GM21737 (cell line): Measurements from ENCODE around the gene TTF2.

Experiments
- ATAC-seq: cut with Tn5 transposase; IDR thresholded peaks from one replicate; pipeline ENCODE4 v1.9.1; 2021; ENCODE audit warnings: mild to moderate bottlenecking, moderate library complexity; ENCODE audit not compliant: unreplicated experiment

TTF2 gene

DNA sequence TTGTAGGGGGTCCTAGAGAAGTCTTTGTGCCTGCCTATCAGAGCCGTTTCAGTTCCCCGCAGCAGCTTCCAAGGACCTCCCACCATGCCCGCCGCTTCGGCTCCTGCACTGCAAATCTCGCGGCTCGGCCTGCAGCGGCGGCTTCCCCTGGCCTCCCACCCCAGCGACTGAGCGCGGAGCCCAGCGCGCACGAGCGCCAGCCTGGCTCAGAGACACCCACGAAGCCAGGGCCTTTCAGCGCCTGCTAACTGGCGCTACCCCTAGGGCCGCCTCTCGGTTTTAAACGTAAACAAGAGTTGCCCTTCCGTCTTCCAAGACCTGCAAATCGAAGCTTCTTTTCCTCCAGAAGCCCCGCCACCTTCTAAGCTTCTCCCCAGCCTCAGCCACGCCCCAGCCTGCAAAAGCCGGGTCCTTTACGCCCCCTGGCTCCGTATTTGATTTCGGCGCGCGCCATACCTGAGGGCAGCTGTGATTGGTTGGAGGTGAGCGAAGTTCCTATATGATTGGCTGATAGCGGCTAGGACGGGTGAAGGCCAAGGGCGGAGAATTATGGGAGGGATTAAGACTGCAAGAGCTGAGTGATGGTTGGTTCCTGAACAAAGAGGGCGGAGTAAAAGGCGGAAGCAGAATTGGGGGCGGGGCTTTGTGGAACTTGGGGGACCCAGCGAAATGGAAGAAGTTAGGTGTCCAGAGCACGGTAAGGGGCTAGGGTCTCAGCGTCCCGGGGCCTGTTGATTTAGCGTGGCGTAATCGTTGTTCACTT, at the start of gene TTF2:
TSS of gene TTF2 (plus strand) at position 649 of the 763 bp plus-strand sequence. CDS start at position 670, 21 bp downstream.
- ATAC-seq: peak; percentile 91

DNA sequence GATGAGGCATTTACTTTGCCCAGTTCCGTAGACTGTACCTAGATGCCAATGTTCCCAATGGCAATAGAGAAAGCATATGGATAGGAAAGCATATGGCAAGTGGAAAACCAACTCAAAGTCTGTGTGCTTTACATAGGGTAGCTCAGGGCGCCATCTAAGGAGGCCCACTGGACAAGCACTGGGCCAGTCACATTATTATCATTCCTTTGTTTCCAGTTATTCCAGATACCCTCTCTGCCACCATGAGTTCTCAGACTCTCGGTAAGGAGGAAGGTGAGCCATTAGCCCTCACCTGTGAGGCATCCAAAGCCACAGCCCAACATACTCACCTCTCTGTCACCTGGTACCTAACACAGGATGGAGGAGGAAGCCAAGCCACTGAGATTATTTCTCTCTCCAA, 48.8 kb upstream of the TTF2 start:
- ATAC-seq: no peak

DNA sequence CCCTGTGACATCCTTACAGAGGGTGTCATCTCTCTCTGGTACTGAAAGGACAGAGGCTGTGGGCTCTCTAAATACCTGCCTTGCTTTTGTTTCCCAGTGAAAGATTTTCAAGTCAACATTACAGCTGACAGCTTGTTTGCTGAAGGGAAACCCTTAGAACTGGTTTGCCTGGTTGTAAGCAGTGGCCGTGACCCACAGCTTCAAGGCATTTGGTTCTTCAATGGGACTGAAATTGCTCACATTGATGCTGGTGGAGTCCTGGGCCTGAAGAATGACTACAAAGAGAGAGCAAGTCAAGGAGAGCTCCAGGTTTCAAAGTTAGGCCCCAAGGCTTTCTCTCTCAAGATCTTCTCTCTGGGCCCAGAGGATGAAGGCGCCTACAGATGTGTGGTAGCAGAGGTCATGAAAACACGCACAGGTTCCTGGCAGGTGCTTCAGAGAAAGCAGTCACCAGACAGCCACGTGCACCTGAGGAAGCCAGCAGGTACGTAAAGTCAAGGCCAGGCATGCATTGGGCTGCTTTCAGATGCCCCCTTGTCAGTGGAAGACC, 46.7 kb upstream of the TTF2 start:
- no peak for ATAC-seq

DNA sequence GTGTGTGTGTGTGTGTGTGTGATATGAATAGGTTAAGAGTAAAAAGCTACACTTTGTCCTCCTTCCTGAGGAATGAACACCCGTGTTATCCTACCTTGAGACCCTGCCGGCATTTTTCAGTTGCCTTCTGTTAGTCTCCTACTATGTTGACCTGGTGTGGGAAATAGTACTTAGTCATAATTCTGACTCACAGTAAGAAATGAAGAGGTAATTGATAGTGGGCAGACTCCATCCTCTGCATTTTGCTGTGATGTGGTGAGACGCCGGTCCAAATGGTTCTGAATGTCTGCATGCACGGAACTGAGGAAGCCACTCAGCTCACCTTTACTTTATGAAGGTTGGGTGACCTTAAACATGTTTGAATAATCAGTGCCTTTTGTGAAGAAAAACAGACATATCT, 45.9 kb upstream of the TTF2 start:
- no peak for ATAC-seq

DNA sequence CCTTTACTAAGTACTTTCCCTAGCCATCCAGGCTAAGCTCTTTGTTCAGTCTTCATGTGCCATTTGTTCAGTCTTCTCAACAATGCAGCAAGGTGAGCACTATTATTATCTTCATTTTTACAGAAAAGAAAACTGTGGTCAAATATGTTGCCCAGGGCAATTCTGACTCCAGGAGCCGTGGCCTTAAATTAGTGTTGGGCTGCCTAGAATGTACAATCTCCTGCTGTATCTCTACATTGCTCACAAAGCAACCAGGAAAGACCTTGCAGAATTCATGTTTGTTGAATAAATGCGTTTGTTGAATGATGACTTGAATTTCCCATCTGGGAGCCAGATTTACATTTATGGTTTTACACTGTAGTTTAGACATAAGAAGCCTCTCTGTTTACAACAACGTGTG, 44.4 kb upstream of the TTF2 start:
- no peak for ATAC-seq

DNA sequence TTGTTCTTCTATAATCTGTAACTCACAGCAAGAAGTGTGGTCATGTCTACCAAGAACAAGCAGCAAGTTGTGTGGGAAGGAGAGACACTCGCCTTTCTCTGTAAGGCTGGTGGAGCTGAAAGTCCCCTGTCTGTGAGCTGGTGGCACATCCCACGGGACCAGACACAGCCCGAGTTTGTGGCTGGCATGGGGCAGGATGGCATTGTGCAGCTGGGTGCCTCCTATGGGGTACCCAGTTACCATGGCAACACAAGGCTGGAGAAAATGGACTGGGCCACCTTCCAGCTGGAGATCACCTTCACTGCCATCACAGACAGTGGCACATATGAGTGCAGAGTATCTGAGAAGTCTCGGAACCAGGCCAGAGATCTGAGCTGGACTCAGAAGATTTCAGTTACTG, 43.1 kb upstream of the TTF2 start:
- no peak for ATAC-seq

DNA sequence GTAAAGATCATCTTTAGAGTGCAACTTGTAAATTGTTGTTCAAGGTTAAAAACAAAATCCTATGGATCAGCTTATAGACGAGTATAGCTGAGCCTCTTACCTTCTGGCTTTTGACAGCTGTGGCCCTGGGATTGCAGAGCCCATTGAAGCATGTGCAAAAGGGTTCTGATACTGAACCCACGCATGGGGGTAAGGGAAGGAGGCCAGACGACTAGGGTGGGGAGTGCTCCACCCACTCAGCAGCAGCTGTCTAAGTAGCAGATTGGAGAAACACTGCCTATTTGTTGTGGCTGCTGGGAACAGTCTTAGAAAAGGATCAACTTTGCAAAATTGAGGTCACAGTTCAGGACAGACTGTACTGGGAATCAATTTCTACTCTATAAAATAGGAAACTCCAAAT, 42.5 kb upstream of the TTF2 start:
- ATAC-seq: no peak

DNA sequence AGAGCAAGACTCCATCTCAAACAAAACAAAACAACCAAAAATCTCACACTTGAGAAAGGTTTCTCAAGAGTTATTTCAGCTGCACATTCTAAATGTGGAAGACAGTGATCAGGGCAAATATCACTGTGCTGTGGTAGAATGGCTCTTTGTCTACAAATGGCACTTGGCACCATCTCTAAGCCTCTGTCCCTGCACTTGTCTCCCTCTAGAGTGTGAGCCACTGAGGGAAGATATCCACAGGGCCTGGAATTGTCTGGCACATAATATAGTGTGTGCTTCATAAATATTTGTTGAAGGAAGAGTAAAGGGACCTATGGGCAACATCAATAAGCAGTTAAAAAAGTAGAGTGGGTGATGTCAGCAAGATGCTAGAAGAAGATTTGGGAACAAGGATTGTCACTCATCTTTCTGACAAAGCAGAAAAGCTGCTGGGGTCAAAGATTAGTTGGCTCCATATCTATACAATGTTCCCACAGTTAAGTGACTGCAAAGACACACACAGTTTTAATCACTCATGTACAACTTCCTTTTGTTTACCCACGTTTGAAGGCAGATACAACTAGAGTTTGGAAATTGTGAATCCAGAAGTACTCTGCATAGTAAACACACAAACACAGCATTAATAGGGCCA, 39.5 kb upstream of the TTF2 start:
- ATAC-seq: no peak

DNA sequence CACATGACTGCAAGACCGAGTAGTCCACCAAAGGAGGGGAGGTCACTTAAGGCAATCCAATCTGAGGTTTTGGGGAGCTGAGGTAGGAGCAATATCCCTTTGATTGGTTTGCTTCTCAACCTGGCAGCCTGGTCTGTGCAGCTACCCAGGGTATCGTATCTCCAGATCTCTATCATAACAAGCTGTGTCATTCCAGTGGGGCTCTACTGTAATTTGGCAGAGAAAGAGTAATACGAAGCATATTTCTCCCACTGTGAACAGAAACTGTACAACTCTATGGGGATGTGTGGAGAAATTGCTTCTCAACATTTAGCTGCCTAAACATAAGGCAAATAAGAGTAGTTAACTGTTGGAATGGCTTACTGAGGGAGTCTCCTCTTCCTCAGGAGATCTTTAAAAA, 38.0 kb upstream of the TTF2 start:
- no peak for ATAC-seq

DNA sequence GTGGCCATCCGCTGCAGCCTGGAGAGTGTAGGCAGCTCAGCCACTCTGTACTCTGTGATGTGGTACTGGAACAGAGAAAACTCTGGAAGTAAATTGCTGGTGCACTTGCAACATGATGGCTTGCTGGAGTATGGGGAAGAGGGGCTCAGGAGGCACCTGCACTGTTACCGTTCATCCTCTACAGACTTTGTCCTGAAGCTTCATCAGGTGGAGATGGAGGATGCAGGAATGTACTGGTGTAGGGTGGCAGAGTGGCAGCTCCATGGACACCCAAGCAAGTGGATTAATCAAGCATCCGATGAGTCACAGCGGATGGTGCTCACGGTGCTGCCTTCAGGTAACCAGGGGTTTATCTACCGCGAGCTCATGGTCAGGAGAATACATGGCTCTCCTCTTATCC, 34.6 kb upstream of the TTF2 start:
- ATAC-seq: no peak

DNA sequence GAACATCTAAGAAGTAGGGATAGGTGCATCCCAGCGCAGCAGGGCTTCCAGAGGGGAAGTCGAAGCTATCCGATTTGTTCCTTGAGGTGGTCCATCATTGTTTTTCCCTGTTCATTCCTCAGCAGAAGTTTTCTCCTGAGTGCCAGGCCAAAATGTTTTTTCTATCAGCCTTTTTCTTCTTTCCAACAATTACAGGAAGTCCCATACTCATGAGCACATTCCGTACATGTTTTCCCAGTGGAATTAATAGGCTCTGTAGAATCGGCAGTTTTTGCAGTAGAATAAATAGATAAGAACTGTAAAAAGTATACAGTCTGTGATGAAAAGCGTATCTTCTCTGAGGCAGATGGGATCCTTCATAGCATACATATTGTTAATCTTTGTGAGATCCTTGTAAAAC, 33.8 kb upstream of the TTF2 start:
- no peak for ATAC-seq

DNA sequence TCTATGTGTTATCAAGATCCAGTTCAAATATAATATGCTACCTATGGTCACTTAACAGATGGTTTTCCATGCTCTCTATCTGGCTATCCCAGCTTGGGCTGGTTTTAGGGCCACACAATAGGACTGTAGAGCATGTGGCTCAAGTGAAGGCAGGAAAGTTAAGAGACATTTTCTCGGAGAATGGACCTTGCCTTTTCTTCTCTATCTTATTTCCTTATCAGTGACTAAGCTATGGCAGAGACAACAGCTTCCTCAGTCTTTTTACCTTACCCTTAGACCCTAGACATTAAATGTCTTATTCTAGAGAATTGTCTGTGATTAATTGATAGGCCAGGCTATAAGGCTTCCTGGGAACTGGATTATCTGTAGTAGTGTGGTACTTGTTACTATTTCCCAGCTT, 30.4 kb upstream of the TTF2 start:
- ATAC-seq: no peak

DNA sequence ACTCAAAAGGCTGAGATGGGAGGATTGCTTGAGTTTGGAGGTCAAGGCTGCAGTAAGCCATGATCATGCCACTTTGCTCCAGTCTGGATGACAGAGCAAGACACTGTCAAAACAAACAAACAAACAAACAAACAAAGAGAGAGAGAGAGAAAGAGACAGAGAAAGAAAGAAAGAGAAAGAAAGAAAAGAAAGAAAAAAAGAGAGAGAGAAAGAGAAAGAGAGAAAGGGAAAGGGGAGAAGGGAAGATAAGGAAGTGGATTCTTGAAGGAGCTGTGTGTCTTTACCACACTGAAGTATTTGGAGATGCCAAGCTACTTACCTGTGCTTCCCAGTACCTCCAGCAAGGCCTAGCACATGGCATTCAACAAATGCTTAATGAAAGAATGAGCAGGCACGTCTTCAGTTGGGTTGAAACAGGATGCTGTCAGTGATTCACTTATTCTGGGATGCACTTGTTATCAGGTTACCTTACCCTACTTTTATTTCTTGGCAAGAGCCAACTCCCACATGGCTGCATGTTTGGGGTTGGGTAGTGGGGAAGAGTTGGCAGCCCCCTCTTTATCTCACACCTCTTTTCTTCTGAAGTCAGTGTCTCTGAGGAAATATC, 29.8 kb upstream of the TTF2 start:
- ATAC-seq: no peak

DNA sequence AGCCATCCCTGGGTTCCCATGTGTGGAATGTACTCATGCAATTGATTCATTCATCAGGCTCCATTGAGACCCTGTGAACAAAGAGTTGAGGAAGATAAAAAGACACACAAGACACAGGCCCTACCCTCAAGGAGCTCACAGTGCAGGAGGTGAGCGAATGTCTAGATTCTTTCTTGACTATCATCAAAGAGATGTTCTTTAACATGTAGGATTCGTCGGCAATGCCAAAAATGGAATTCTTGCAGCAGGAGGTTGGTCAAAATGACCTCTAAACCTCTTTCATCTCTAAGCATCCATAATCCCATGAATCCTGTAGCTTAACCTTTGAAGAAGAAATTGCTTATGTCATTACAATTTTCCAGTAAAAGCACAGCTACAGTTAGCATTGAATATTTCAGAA, 27.9 kb upstream of the TTF2 start:
- ATAC-seq: no peak

DNA sequence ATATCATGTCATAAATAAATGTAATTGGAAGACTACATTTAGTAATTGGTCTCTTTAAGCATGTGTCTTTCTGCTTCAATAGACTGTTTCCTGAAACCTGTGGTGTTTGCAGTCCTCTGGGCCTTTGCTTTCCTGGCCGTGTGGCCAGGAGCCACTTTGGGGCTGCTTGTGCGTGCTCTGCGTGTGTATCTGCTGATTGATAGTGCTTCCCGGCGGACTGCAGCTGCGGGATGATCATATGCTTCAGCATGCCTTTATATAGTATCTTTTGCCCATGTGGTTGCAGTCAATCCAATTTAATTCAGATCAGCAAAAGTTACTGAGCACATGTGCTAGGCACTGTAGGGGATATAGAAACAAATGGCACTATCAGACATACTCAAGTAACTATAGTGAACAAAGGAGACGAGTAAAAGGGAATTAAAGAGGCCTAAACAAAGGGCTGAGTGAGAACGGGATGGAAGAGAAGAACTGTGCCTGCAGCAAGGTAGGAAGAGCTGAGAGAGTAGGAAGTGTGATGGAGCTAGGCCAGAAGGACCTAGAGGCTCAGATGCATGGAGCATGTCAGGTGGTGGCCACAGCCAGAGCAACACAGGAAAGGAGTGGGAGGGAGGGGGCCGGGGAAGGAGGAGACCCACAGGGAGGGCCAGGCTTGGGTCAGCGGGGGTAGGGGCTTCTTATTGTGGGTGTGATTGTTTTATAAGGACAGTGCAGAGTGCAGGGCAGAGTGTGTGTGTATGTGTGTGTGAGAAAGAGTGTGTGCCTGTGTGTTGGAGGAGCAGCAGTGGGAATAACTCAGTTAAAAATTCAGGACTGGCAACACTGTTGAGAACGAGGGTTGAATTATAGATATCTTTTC, 27.2 kb upstream of the TTF2 start:
- ATAC-seq: no peak

DNA sequence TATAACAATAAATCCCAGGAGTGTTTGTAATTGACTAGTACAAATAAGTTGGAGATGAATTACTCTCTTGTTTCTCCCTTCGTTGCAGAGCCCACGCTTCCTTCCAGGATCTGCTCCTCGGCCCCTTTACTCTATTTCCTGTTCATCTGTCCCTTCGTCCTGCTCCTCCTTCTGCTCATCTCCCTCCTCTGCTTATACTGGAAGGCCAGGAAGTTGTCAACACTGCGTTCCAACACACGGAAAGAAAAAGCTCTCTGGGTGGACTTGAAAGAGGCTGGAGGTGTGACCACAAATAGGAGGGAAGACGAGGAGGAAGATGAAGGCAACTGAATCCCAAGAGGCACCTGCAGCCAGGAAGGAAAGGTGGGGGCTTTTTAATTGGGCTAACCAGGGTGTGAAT, 26.4 kb upstream of the TTF2 start:
- ATAC-seq: no peak

DNA sequence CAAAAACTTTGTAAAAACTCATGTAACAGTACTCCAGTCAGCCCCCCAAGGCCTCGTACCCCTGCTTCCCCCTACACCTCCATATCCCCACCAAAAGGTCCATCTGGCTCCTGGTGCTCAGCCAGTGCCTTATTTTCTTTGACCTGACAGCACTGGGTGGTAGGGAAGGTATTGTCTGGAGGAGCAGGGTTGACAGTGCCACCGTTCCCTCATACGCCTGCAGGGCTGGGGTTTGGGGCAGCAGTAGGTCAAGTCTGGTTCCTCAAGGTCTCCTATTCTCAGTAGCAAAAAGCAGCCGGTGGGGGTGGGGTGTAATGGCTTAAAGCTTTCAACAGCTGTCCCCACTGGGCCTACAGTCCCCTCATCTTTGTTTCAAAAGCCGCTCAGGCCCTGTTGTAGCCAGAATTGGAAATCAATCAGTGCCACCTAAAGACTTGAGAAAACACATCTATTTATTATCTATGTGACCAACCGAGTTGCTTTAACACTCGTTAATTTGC, 25.3 kb upstream of the TTF2 start:
- no peak for ATAC-seq

DNA sequence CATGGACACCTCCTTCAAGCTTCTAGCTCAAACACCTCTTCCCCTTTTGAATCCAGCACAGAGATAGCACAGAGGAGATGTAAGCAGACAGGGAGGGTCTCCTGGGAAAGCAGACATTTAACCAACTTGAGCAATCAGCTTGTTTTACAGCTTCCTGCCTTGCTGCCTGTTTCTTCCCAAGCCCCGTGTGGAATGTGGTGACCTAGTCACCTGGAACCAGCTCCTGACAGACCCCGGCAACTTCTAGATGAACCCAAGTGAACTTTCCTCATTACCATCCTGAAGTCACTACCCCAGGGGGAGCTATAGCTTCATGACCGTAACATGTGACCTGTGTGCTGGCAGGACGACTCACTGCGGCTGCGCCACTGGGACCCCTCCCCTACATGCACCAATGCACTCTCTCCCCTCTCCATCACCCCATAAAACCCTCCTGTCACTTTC, 24.1 kb upstream of the TTF2 start:
- no peak for ATAC-seq

DNA sequence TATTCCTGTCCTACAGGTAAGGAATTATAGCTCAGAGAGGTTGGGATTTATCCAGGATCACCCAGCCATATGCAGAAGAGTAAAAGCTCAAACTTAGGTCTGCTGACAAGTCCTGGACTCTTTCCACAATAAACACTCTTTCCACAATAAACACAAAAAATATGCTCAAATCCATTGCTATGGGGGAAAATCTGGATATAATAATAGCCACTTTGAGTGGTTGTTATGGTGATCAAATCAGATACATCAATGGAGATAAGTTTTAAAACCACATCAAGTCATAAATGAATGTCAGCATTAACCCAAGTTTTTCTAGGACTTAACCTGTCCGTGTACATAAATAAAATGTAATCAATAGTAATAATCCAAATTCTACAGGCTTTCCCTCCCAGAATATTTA, 22.3 kb upstream of the TTF2 start:
- no peak for ATAC-seq

DNA sequence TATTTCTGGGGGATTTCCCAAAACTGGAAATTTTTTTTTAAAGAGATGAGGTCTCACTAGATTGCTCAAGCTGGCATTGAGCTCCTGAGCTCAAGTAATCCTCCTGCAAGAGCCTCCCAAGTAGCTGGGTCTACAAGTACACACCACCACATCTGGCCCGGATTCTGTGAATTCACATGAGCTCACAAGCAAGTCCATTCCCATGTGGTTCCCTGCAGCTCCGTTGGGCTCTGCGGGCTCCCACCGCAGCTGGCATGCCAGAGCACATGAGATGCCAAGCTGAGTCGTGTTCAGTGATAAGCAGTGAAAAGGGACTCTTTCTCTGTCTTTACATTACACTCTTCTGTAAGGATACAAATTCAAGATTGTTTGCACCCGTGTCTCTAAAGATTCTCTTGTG, 21.9 kb upstream of the TTF2 start:
- no peak for ATAC-seq

DNA sequence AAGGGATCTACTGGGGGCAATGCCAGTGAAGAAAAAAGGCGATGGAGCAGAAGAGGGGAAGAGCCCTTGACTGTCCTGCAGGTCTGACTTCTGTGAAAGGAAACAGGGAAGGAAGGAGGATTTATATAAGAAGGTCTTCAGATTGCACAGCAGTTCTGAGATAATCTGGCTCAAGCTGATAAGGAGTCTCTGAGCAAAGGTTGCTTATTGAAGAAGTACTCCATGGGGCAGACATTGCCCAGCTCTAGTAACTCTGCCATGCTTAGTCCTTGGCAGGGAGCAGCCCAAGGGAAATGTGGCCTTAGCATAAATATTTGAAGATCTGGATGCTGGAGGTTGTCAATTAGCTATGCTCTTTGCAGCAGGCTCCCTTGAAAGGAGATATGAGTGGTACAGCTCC, 15.9 kb upstream of the TTF2 start:
- no peak for ATAC-seq
